ENCODE measurements around the gene IDI2.
A peak's percentile ranks its signal among the peaks of the same experiment; 100 is the strongest.

IDI2 gene

DNA sequence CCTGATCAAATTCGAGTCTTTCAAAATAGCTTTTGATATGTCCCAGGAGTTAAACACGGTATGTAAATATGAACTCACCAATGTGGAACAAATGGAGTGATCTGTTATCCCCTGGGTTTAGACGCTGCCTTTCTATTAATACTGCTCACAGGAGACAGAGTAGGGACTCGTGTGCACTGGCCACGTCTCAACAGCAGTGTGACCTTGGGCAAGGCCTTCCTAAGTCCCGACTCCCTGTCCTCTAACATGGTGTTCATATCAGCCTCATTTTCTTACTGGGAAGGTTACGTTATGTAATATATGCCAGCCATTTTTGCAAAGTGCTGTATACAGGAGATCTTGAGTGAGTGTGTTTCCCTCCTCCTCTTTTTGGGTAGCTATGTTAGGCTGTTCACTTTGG lies 32.4 kb upstream of the IDI2 start:
- Histone ChIP-seq H3K4me1 (ENCODE audit: control insufficient read depth in 1 of 2, insufficient read depth in 2 of 2, low read length in 2 of 2) (peaks cover 7 to 36% of the 10 kb centered on the region in 2 donors), H3K36me3 (ENCODE audit: control insufficient read depth in 1 of 2, insufficient read depth in 2 of 2, low read length in 2 of 2) (peaks cover 7 to 8% of the 10 kb centered on the region in 2 donors), H3K27ac (ENCODE audit: low read length) (no peak overlapping the region), H3K27me3 (ENCODE audit: low read depth, low read length) (no peaks in the 10 kb centered on the region), H3K4me3 (ENCODE audit: low read depth in 1 of 2, low read length in 2 of 2) (peak overlapping the region in 1 of 2 donors; percentile 98), H3K9me3 (ENCODE audit: control insufficient read depth in 1 of 2, low read length in 2 of 2) (no peaks in the 10 kb centered on the region)

DNA sequence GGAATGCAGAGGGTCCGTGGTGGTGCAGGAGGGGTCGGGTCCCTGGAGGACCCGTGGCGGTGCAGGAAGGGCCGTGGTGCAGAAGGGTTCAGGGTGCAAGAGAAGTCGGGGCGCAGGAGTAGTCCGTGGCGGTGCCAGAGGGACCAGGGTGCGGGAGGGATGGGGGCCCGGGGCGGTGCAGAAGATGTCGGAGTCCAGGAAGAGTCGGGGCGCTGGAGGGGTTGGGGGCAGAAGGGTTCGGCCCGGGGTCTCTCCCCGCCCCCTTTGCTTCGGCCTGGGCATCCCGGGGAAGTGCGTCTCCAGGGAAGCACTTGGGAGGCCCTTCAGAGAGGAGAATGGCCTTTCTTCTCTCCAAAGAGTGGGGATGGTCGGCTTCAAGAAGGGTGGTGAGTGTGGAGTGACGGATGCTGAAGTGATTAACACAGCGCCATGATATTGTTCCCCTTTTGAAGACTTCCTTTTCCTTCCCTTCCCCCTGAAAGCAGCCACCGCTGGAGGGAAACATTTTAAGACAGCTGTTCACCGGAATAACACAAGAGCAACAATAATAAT lies 31.5 kb upstream of the IDI2 start:
- peaks cover 7 to 36% of the 10 kb centered on the region in 2 donors for H3K4me1 ChIP-seq (ENCODE audit: control insufficient read depth in 1 of 2, insufficient read depth in 2 of 2, low read length in 2 of 2)
- H3K9me3 ChIP-seq (ENCODE audit: control insufficient read depth in 1 of 2, low read length in 2 of 2) = no peaks in the 10 kb centered on the region
- peak overlapping the region; percentile 95 for H3K27ac ChIP-seq (ENCODE audit: low read length)

DNA sequence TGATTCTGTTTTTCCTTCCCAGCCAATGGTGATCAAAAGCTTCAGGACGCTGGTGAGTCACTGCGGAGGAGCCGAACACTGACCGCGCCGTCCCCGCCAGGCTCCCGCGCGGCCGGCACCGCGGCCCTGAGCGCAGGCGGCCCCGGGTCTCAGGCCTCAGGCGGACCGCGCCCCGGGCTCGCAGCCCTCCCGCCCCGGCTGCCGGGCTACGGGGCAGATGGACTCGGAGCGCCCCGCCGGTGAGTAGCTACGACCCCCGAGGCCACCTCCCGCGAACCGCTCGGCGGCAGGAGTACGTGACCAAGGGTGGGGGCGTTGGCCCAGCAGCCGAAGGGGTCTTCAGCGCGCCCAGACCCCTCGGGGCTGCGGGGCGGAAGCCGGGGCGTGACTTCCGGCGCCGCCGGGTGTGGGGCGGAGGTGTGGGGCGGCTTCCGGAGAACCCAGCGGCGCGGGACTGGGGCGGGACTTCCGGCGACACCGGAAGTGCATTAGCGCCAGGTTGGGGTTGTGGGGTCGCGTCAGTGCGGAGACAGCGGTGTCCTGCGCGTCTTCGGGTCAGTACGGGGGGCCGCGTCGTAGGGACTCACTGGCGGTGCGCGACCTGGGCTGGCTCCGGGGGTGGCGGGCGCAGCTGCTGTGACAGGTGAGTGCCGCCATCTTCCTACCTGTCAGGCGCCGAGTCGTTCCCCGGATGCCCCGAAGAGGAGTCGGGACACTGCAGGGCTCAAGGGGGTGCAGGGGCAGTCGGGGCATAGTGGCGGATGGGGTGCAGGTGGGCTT lies 30.9 kb upstream of the IDI2 start, which contains the start of gene WDR37:
Gene WDR37 (plus strand): TSS at position 60 of the 780 bp plus-strand sequence. CDS start 15,771 bp downstream, outside the sequence.
- Histone ChIP-seq H3K4me1 (ENCODE audit: control insufficient read depth in 1 of 2, insufficient read depth in 2 of 2, low read length in 2 of 2) (peaks cover 7 to 36% of the 10 kb centered on the region in 2 donors), H3K4me3 (ENCODE audit: low read depth in 1 of 2, low read length in 2 of 2) (peak within 1 kb of the TSS; percentile 86 to 98)

More for the DNA sequence above, 31.5 kb upstream of the IDI2 start:
- Histone ChIP-seq H3K27me3 (ENCODE audit: low read depth, low read length) (no peaks in the 10 kb centered on the region), H3K4me3 (ENCODE audit: low read depth in 1 of 2, low read length in 2 of 2) (peak overlapping the region; percentile 86 to 98), H3K36me3 (ENCODE audit: control insufficient read depth in 1 of 2, insufficient read depth in 2 of 2, low read length in 2 of 2) (peaks cover 8 to 10% of the 10 kb centered on the region in 2 donors)

DNA sequence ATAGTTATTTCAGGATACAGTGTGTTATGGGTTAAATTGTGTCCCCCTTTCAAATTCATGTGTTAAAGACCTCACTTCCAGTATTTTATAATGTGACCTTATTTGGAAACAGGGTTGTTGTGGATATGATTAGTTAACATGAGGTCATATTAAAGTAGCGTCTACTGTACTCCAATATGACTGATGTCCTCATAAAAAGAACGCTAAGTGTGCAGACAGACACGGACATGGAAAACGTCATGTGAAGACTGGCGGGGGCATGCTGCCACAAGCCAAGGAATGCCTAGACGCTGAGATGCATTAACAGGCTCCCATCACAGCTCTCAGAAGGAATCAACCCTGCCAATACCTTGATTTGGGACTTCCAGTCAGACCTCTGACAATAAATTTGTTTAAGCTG lies 29.0 kb upstream of the IDI2 start:
- Histone ChIP-seq H3K36me3 (ENCODE audit: control insufficient read depth in 1 of 2, insufficient read depth in 2 of 2, low read length in 2 of 2) (peaks cover 8 to 10% of the 10 kb centered on the region in 2 donors), H3K27me3 (ENCODE audit: low read depth, low read length) (no peaks in the 10 kb centered on the region), H3K4me1 (ENCODE audit: control insufficient read depth in 1 of 2, insufficient read depth in 2 of 2, low read length in 2 of 2) (peaks cover 7 to 47% of the 10 kb centered on the region in 2 donors), H3K9me3 (ENCODE audit: control insufficient read depth in 1 of 2, low read length in 2 of 2) (no peaks in the 10 kb centered on the region), H3K4me3 (ENCODE audit: low read depth in 1 of 2, low read length in 2 of 2) (peak overlapping the region; percentile 86 to 98), H3K27ac (ENCODE audit: low read length) (no peak overlapping the region)

More for the DNA sequence above, 30.9 kb upstream of the IDI2 start, which contains the start of gene WDR37:
- Histone ChIP-seq H3K9me3 (ENCODE audit: control insufficient read depth in 1 of 2, low read length in 2 of 2) (no peaks in the 10 kb centered on the region), H3K27me3 (ENCODE audit: low read depth, low read length) (no peaks in the 10 kb centered on the region), H3K27ac (ENCODE audit: low read length) (peak within 1 kb of the TSS; percentile 95), H3K36me3 (ENCODE audit: control insufficient read depth in 1 of 2, insufficient read depth in 2 of 2, low read length in 2 of 2) (peaks cover 8 to 10% of the 10 kb centered on the region in 2 donors)

DNA sequence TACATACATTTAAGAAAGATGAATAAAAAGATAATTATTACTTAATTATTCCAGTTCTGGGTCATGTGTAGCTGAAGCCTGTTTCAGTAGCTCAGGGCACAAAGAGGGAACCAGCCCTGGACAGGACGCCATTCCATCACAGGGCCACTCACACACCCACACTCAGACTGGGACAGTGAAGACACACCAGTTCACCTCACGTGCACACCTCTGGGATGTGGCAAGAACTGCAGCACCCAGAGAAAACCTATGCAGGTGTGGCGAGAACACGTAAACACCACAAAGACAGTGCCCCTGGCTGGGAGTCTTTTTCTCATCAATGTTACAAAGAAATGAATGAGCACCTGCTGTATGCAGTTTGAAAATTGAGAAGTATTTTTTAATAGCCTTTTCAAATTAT lies 24.9 kb upstream of the IDI2 start:
- Histone ChIP-seq H3K9me3 (ENCODE audit: control insufficient read depth in 1 of 2, low read length in 2 of 2) (no peaks in the 10 kb centered on the region), H3K27me3 (ENCODE audit: low read depth, low read length) (no peaks in the 10 kb centered on the region), H3K4me1 (ENCODE audit: control insufficient read depth in 1 of 2, insufficient read depth in 2 of 2, low read length in 2 of 2) (peaks cover 11 to 41% of the 10 kb centered on the region in 2 donors), H3K4me3 (ENCODE audit: low read depth in 1 of 2, low read length in 2 of 2) (no peak overlapping the region), H3K27ac (ENCODE audit: low read length) (no peak overlapping the region), H3K36me3 (ENCODE audit: control insufficient read depth in 1 of 2, insufficient read depth in 2 of 2, low read length in 2 of 2) (peaks cover 7 to 8% of the 10 kb centered on the region in 2 donors)

DNA sequence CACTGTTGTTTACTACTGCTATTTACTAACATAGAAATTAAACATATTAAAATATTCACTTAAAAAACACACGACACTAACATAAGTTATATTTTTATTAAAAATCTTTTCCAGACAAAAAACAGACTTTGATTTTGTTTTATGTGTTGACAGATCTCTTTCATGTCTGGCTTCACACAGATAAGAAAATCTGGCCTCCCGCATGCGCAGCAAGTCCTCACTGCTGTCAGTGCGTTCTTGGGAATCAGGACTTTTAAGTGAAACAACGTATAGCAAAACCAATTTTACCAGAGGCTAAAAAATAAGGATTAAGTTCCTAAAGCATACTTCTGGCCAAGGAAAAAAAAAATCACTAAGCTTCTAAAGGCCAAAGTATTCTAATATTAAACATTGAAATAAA lies 24.5 kb upstream of the IDI2 start:
- no peaks in the 10 kb centered on the region for H3K9me3 ChIP-seq (ENCODE audit: control insufficient read depth in 1 of 2, low read length in 2 of 2)
- H3K27ac ChIP-seq (ENCODE audit: low read length) = peak overlapping the region; percentile 94
- no peaks in the 10 kb centered on the region for H3K27me3 ChIP-seq (ENCODE audit: low read depth, low read length)
- H3K36me3 ChIP-seq (ENCODE audit: control insufficient read depth in 1 of 2, insufficient read depth in 2 of 2, low read length in 2 of 2) = peaks cover 7 to 8% of the 10 kb centered on the region in 2 donors
- peak overlapping the region; percentile 80 to 87 for H3K4me3 ChIP-seq (ENCODE audit: low read depth in 1 of 2, low read length in 2 of 2)
- peaks cover 9 to 37% of the 10 kb centered on the region in 2 donors for H3K4me1 ChIP-seq (ENCODE audit: control insufficient read depth in 1 of 2, insufficient read depth in 2 of 2, low read length in 2 of 2)

DNA sequence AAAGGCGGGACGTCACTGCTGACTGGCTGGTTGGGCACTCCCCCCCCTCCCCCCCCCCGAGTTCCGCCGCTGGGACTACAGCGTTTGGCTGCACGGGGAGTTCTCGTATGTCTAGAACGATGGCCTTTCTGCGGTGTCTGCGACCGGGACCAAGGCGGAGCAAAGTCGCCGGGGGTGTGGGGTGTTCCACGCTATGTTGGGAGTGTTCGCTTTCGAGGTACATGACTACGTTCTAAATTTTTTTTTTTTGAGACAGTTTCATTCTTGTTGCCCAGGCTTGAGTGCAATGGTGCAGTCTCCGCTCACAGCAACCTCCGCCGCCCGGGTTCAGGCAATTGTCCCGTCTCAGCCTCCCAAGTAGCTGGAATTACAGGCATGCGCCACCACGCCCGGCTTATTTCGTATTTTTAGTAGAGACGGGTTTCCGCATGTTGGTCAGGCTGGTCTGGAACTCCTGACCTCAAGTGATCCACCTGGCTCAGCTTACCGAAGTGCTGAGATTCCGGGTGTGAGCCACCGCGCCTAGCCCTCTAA lies 23.8 kb upstream of the IDI2 start:
- peaks cover 7 to 8% of the 10 kb centered on the region in 2 donors for H3K36me3 ChIP-seq (ENCODE audit: control insufficient read depth in 1 of 2, insufficient read depth in 2 of 2, low read length in 2 of 2)
- peak overlapping the region; percentile 80 to 87 for H3K4me3 ChIP-seq (ENCODE audit: low read depth in 1 of 2, low read length in 2 of 2)
- no peaks in the 10 kb centered on the region for H3K9me3 ChIP-seq (ENCODE audit: control insufficient read depth in 1 of 2, low read length in 2 of 2)
- no peaks in the 10 kb centered on the region for H3K27me3 ChIP-seq (ENCODE audit: low read depth, low read length)
- H3K4me1 ChIP-seq (ENCODE audit: control insufficient read depth in 1 of 2, insufficient read depth in 2 of 2, low read length in 2 of 2) = peaks cover 4 to 30% of the 10 kb centered on the region in 2 donors
- H3K27ac ChIP-seq (ENCODE audit: low read length) = peak overlapping the region; percentile 94

DNA sequence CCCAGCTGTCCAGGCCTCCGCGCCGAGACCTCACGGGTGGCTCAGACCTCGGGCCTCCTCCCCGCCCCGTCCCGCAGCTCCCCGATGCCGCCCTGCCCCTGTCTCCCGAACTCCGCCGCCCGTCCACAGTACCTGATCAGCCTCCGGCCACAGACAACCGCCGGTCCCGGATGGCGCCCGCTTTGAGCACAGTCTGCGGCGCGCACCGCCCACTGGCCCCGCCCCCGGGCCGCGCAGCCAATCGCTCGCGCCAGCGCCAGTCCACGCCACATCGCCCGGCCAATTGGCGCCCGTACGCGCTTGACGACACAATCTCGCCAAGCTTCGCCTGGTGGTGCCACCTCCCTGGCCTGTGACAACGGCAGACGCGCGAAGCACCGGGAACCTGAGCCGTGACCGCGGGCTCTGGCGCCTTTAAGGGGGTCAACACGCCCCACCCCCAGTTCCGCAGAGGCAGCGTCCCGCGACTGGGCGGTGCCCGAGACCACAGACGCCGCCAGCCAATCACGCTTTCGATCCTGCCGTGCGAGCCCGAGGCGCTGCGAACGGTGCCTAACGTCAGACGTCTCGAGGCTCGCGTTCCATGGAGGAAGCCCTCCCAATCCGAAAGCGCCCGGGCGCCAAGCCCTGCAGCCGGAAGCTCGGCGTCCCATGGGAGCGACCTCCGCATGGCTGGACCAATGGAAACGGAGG lies 23.2 kb upstream of the IDI2 start, which contains the start of gene IDI1:
Gene IDI1 (minus strand): TSS at position 388 of the 693 bp plus-strand sequence. CDS start 116 bp downstream, at position 272.
- Histone ChIP-seq H3K4me1 (ENCODE audit: control insufficient read depth in 1 of 2, insufficient read depth in 2 of 2, low read length in 2 of 2) (peaks cover 4 to 24% of the 10 kb centered on the region in 2 donors), H3K4me3 (ENCODE audit: low read depth in 1 of 2, low read length in 2 of 2) (peak within 1 kb of the TSS; percentile 80 to 87), H3K9me3 (ENCODE audit: control insufficient read depth in 1 of 2, low read length in 2 of 2) (no peaks in the 10 kb centered on the region), H3K27me3 (ENCODE audit: low read depth, low read length) (no peaks in the 10 kb centered on the region), H3K27ac (ENCODE audit: low read length) (peak within 1 kb of the TSS; percentile 94), H3K36me3 (ENCODE audit: control insufficient read depth in 1 of 2, insufficient read depth in 2 of 2, low read length in 2 of 2) (peaks cover 4 to 7% of the 10 kb centered on the region in 2 donors)

DNA sequence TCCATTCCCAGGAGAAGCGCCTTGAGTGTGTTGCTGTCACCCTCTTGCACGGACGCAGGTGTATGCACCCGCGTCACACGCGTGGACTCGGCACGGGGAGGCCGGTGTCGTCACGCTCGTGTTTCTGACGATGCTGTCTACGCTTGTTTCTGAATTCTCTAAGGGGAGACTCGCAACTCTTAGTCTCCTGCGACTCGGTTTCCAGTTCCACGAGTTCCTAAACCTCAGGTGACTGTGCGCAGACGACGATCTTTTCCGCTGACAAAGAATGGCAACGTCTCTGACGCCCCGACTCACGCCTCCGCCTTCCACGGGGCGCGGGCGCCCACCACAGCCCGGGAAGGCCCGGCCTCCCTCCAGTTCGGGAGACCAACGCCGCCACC lies 22.7 kb upstream of the IDI2 start:
- Histone ChIP-seq H3K27me3 (ENCODE audit: low read depth, low read length) (no peaks in the 10 kb centered on the region), H3K36me3 (ENCODE audit: control insufficient read depth in 1 of 2, insufficient read depth in 2 of 2, low read length in 2 of 2) (peaks cover 0 to 9% of the 10 kb centered on the region in 2 donors), H3K4me1 (ENCODE audit: control insufficient read depth in 1 of 2, insufficient read depth in 2 of 2, low read length in 2 of 2) (peaks cover 4 to 22% of the 10 kb centered on the region in 2 donors), H3K27ac (ENCODE audit: low read length) (peak overlapping the region; percentile 94), H3K9me3 (ENCODE audit: control insufficient read depth in 1 of 2, low read length in 2 of 2) (no peaks in the 10 kb centered on the region), H3K4me3 (ENCODE audit: low read depth in 1 of 2, low read length in 2 of 2) (peak overlapping the region; percentile 80 to 87)

DNA sequence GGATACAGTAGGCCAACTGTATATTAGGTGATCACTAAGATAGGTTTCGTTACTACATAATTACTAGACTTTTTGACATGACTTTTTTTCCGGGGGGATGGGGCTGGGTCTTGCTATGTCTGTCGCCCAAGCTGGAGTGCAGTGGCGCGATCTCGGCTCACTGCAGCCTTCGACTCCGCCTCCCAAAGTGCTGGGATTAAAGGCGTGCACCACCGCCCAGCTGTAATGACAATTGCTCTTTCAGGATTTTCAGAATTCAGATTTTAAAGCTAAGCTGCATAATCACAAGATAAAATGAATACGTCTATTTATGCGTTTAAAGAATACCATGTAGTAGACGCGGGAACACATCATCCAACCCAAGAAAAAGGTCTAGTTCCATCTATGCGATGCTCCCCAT lies 22.3 kb upstream of the IDI2 start:
- H3K4me1 ChIP-seq (ENCODE audit: control insufficient read depth in 1 of 2, insufficient read depth in 2 of 2, low read length in 2 of 2) = peaks cover 4 to 22% of the 10 kb centered on the region in 2 donors
- H3K36me3 ChIP-seq (ENCODE audit: control insufficient read depth in 1 of 2, insufficient read depth in 2 of 2, low read length in 2 of 2) = peaks cover 0 to 8% of the 10 kb centered on the region in 2 donors
- no peaks in the 10 kb centered on the region for H3K27me3 ChIP-seq (ENCODE audit: low read depth, low read length)
- no peaks in the 10 kb centered on the region for H3K9me3 ChIP-seq (ENCODE audit: control insufficient read depth in 1 of 2, low read length in 2 of 2)
- peak overlapping the region; percentile 80 to 87 for H3K4me3 ChIP-seq (ENCODE audit: low read depth in 1 of 2, low read length in 2 of 2)
- peak overlapping the region; percentile 94 for H3K27ac ChIP-seq (ENCODE audit: low read length)

DNA sequence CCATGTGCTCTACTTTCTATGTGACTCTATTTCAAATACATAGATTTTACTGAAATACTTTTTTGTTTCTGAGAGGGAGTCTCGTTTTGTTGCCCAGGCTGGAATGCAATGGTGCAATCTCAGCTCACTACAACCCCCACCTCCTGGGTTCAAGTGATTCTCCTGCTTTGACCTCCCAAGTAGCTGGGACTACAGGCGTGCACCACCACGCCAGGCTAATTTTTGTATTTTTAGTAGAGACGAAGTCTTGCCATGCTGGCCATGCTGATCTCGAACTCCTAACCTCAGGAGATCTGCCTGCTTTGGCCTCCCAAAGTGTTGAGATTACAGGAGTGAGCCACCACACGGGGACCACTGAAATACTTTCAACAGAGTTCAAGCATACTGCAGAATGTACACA lies 19.8 kb upstream of the IDI2 start:
- Histone ChIP-seq H3K27me3 (ENCODE audit: low read depth, low read length) (no peaks in the 10 kb centered on the region), H3K4me3 (ENCODE audit: low read depth in 1 of 2, low read length in 2 of 2) (no peak overlapping the region), H3K36me3 (ENCODE audit: control insufficient read depth in 1 of 2, insufficient read depth in 2 of 2, low read length in 2 of 2) (peaks cover 9 to 13% of the 10 kb centered on the region in 2 donors), H3K4me1 (ENCODE audit: control insufficient read depth in 1 of 2, insufficient read depth in 2 of 2, low read length in 2 of 2) (peaks cover 4 to 17% of the 10 kb centered on the region in 2 donors), H3K9me3 (ENCODE audit: control insufficient read depth in 1 of 2, low read length in 2 of 2) (no peaks in the 10 kb centered on the region), H3K27ac (ENCODE audit: low read length) (no peak overlapping the region)

Measured in muscle layer of duodenum (tissue), 2 donors.